GM06990 (cell line): Measurements from ENCODE around the gene COPE.
A peak's percentile ranks its signal among the peaks of the same experiment; 100 is the strongest.

Experiments
- DNase-seq: peaks from one replicate; pipeline ENCODE4 v3.0.0-alpha.2; 2011; ENCODE audit not compliant: insufficient read length; ENCODE audit errors: extremely low read depth
- H3K27me3 ChIP-seq: replicated peaks from 2 replicates; pipeline ENCODE4 v1.6.0; 2011; ENCODE audit warnings: low read length; ENCODE audit not compliant: control insufficient read depth, insufficient read depth
- H3K36me3 ChIP-seq: 2 replicates; pipeline ENCODE4 v1.5.1; 2011; ENCODE audit warnings: low read length; ENCODE audit not compliant: control insufficient read depth, insufficient read depth
- H3K4me3 ChIP-seq: replicated peaks from 2 replicates; pipeline ENCODE4 v1.5.1; 2011; ENCODE audit warnings: low read depth, mild to moderate bottlenecking, control low read depth, low read length
- TF ChIP-seq, protein P1 (sequence below): IDR thresholded peaks from 2 replicates; pipeline ENCODE4 v1.5.1; 2011; ENCODE audit warnings: low read length, control low read depth, mild to moderate bottlenecking, inconsistent platforms; ENCODE audit not compliant: insufficient read depth, poor library complexity, severe bottlenecking

The COPE gene

DNA sequence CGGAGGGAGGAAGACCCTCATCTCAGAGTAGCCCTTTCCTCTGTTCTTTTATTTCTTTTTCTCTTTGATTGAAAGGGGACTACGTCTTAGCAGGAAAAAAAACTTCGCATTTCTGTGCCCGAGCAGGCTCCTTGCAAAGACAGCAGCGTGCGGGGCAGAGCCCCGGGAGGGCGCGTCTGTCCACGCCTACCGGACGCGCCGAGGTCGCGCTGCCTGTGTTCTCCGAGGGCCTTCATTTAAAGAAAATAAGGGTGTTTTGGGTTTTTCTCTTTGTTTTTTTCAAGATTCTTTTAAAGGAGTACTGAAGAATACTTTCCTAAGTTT is 52.4 kb downstream of the COPE start:
- DNase-seq: no peak
- Histone ChIP-seq H3K4me3 (no peak overlapping the region), H3K27me3 (no peaks in the 10 kb centered on the region), H3K36me3 (peaks cover 34% of the 10 kb centered on the region)
- TF ChIP-seq, protein P1, sequence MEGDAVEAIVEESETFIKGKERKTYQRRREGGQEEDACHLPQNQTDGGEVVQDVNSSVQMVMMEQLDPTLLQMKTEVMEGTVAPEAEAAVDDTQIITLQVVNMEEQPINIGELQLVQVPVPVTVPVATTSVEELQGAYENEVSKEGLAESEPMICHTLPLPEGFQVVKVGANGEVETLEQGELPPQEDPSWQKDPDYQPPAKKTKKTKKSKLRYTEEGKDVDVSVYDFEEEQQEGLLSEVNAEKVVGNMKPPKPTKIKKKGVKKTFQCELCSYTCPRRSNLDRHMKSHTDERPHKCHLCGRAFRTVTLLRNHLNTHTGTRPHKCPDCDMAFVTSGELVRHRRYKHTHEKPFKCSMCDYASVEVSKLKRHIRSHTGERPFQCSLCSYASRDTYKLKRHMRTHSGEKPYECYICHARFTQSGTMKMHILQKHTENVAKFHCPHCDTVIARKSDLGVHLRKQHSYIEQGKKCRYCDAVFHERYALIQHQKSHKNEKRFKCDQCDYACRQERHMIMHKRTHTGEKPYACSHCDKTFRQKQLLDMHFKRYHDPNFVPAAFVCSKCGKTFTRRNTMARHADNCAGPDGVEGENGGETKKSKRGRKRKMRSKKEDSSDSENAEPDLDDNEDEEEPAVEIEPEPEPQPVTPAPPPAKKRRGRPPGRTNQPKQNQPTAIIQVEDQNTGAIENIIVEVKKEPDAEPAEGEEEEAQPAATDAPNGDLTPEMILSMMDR: no peak

DNA sequence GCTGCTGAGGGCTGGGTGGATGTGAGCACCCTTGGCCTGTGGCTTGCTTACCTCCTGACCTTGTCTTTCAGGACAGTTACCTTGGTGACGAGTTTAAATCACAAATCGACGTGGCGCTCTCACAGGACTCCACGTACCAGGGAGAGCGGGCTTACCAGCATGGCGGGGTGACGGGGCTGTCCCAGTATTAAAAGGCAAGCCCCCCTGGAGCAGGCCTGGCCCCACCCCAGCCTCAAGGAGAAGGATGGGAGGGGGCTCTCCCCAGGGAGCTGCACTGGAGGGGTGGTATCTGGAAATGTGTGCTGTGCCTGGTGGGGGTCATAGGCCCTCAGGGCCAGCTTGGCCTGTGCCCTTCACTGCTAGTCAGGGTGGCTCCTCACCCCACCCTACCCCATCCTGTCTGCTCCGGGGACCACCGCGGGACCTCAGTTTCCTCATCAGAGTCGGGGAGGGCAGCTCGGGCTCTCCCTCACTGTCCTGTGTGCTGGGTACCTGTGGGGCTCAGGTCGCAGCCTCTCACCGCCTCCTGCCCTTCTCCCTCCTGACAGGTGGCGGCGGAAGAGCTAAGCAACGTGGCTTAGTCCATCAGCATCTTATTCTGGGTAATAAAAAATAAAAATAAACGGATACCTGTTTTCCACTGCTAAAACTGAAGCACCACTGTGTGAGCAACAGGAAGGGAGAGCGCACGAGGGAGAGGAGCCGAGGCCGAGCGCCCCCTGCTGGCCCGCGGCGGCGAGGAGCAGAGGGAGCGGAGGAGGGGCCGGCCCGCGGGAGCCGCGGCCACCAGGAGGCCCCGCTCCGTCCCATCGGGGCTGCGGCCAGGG is 53.0 kb downstream of the COPE start:
- Histone ChIP-seq H3K36me3 (peaks cover 39% of the 10 kb centered on the region), H3K4me3 (no peak overlapping the region), H3K27me3 (no peaks in the 10 kb centered on the region)
- peak; percentile 71 for DNase-seq
- TF ChIP-seq, protein P1: peak; percentile 81

DNA sequence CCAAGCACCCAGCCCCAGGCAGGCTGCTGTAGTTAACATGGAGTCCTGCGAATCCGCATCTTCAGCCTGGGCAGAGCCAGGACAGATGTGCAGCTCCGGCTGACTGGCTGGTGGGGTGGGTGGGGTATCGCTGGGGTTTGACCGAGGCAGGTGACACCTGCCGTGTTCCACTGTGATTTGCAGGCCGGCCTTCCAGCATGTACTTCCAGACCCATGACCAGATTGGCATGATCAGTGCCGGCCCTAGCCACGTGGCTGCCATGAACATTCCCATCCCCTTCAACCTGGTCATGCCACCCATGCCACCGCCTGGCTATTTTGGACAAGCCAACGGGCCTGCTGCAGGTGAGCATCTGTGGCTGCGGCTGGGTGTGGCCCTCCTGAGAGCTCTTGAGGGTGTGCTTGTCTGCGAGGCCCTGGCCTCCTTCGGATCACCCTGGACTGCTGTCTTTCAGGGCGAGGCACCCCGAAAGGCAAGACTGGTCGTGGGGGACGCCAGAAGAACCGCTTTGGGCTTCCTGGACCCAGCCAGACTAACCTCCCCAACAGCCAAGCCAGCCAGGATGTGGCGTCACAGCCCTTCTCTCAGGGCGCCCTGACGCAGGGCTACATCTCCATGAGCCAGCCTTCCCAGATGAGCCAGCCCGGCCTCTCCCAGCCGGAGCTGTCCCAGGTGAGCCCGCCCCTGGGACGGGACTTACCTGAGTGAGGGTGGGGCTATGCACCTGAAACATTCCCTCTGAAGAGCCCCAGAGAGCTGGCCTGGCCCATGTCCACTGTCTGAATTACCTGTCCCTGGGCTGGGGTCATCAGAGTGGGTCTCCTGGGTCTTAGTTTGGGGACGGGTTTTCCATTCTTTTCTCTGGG is 53.8 kb downstream of the COPE start:
- peaks cover 43% of the 10 kb centered on the region for H3K36me3 ChIP-seq
- H3K27me3 ChIP-seq: no peaks in the 10 kb centered on the region
- TF ChIP-seq, protein P1: no peak

DNA sequence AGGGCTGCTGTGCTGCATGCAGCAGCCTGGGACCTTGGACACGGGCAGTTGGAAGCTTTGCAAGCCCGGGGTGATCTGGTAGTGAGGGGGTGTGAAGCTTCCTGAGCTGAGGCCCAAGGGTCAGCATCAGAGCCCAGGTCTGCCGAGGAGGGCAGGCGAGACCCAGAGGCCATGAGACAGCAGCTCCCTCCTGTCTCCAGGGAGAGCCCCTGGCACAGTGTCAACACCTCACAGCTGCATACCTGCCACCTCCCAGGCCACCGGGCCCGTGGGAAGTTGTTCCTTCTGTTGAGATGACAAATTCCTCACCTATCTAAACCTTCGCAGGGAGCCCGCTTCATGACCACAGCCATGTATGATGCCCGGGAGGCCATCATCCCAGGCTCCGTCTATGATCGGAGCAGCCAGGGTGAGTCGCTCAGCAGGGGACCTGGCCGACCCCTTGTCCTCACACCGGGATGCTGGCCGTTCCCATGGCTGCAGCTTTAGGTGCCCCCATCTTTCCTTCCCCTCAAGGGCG is 55.3 kb downstream of the COPE start:
- TF ChIP-seq, protein P1: no peak
- Histone ChIP-seq H3K4me3 (no peak overlapping the region), H3K36me3 (peaks cover 57% of the 10 kb centered on the region), H3K27me3 (no peaks in the 10 kb centered on the region)
- DNase-seq: no peak

More for the DNA sequence above, 53.8 kb downstream of the COPE start:
- DNase-seq: no peak
- no peak overlapping the region for H3K4me3 ChIP-seq

DNA sequence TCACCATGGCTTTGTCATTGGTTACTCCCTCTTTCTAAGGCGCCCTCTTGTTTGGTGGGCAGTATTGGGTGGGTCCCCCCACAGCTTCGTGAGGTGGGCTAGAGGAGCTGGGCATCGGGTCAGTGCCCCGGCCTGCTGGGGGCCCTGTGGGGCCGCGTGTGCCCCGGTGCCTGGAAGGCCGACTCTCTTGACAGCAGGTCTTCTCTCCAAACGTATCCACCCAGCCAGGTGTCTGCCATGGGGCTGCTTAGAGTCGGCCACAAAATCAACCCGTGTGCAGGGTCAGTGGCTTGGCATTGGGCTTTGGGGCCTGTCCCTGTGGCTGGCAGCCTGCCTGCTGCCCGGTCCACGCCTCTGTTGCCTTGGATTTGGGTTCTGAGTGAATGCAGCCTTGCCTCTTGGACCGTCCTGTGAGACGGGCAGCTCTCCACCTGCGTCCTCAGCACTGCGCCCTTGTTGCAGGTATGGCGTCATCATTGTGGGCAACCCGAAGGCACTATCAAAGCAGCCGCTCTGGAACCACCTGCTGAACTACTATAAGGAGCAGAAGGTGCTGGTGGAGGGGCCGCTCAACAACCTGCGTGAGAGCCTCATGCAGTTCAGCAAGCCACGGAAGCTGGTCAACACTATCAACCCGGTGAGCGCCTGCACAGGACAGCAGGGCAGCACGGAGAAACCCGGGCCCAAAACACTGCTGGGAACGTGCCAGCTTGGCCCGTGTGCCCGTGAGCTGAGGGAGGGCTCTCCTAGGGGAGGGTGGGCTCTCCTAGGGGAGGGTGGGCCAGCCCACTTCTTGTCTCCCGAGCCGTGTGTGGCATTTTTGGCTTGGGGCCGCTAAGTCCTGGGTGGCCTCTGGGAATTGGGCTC is 56.0 kb downstream of the COPE start:
- Histone ChIP-seq H3K27me3 (no peaks in the 10 kb centered on the region), H3K36me3 (peaks cover 60% of the 10 kb centered on the region), H3K4me3 (no peak overlapping the region)
- TF ChIP-seq, protein P1: no peak
- DNase-seq: no peak
